GM12878 (cell line): ENCODE data around the gene MEIS1. TPM values are rescaled to one million over a fixed set of nuclear protein-coding genes. Genes with fewer than 3 reads are reported as not detected.

Experiments used
- ATAC-seq: fragments of 200-7000 bp; cut with Tn5 transposase; 3 replicates; pipeline ENCODE4 v1.9.1; 2020; ENCODE audit warnings: mild to moderate bottlenecking, moderate library complexity
- BruUV-seq: library from RNA; stranded (reverse); fragments of 400-500 nt; replicated peaks from 2 replicates; lab custom pipeline; 2021; lab: Mats Ljungman, UMichigan
- CTCF ChIA-PET: fragments of 300-600 bp; sonication (Branson Sonifier 250); formaldehyde crosslinking; extraction: SDS; loops from one replicate; lab custom pipeline; 2021; ENCODE audit warnings: inconsistent platforms; lab: Yijun Ruan, JAX
- POLR2A ChIA-PET: fragments of 350-600 bp; formaldehyde crosslinking; extraction: SDS; loops from one replicate; lab custom pipeline; 2021; ENCODE audit warnings: inconsistent platforms; lab: Charles Lee
- RAD21 ChIA-PET: fragments of 300-600 bp; sonication (Branson Sonifier 250); formaldehyde crosslinking; loops from one replicate; lab custom pipeline; 2023; ENCODE audit warnings: antibody characterized with exemption; ENCODE audit not compliant: unreplicated experiment; lab: Charles Lee
- SMC1A ChIA-PET: fragments of 300-600 bp; sonication (Branson Sonifier 250); formaldehyde crosslinking; loops from one replicate; lab custom pipeline; 2023; ENCODE audit not compliant: unreplicated experiment, uncharacterized antibody; lab: Charles Lee
- DNase-seq: peaks from one replicate; pipeline ENCODE4 v3.0.0-alpha.2; 2011; ENCODE audit warnings: low read depth, low spot score
- FAIRE-seq: peaks from 3 replicates; lab custom pipeline; 2011; peaks lifted over from hg19 to GRCh38; lab: Jason Lieb, UNC
- H2AFZ ChIP-seq: 2 replicates; pipeline ENCODE4 v1.6.0; 2011; ENCODE audit warnings: low read depth, low read length, control low read depth; ENCODE audit not compliant: control insufficient read depth
- H3K27ac ChIP-seq: 2 replicates; pipeline ENCODE4 v1.5.1; 2011; ENCODE audit warnings: control low read depth; ENCODE audit not compliant: control insufficient read depth, insufficient read depth
- H3K27me3 ChIP-seq, 2 experiments: replicated peaks in 1 of 2; 2 replicates each; pipeline versions ENCODE4 v1.6.0 to v1.6.1; 2011; ENCODE audit warnings: low read length in 1 of 2; ENCODE audit not compliant: control insufficient read depth in 2 of 2, insufficient read depth in 2 of 2
- H3K36me3 ChIP-seq, 2 experiments: 2 replicates each; pipeline ENCODE4 v1.5.1; 2011; ENCODE audit warnings: low read length in 1 of 2; ENCODE audit not compliant: control insufficient read depth in 2 of 2, insufficient read depth in 2 of 2
- H3K4me1 ChIP-seq: 2 replicates; pipeline ENCODE4 v1.6.1; 2011; ENCODE audit warnings: mild to moderate bottlenecking, low read length, moderate library complexity, mixed read lengths; ENCODE audit not compliant: control insufficient read depth, insufficient read depth
- H3K4me2 ChIP-seq: 2 replicates; pipeline ENCODE4 v1.6.0; 2011; ENCODE audit warnings: control low read depth; ENCODE audit not compliant: control insufficient read depth, insufficient read depth
- H3K4me3 ChIP-seq: fragments of 200-600 bp; sonication (generic); 2 replicates; pipeline ENCODE4 v1.5.1; 2016
- H3K79me2 ChIP-seq: 2 replicates; pipeline ENCODE4 v1.6.0; 2011; ENCODE audit warnings: low read length; ENCODE audit not compliant: control insufficient read depth, insufficient read depth
- H3K9ac ChIP-seq: 2 replicates; pipeline ENCODE4 v1.8.0; 2011; ENCODE audit warnings: low read length, control low read depth, mixed read lengths; ENCODE audit not compliant: control insufficient read depth, insufficient read depth
- H3K9me3 ChIP-seq: replicated peaks from 3 replicates; pipeline ENCODE4 v1.5.1; 2011; ENCODE audit warnings: mild to moderate bottlenecking, low read length; ENCODE audit not compliant: control insufficient read depth, insufficient read depth
- H4K20me1 ChIP-seq: 2 replicates; pipeline ENCODE4 v1.6.0; 2011; ENCODE audit not compliant: control insufficient read depth, insufficient read depth
- CREB1 ChIP-seq: IDR thresholded peaks from 2 replicates; pipeline ENCODE4 v1.6.1; 2012; ENCODE audit warnings: low read depth, mild to moderate bottlenecking, inconsistent platforms
- EZH2 ChIP-seq: IDR thresholded peaks from 2 replicates; pipeline ENCODE4 v1.6.1; 2012; ENCODE audit warnings: low read depth, mild to moderate bottlenecking, control low read depth, inconsistent platforms, low read length, borderline replicate concordance; ENCODE audit not compliant: control insufficient read depth
- NRF1 ChIP-seq: conservative IDR thresholded peaks from 2 replicates; pipeline ENCODE4 v1.6.1; 2011; ENCODE audit warnings: mild to moderate bottlenecking, low read depth, low read length, improper control_type of control experiment
- RELA ChIP-seq: fragments of 450-650 bp; IDR thresholded peaks from 2 replicates; pipeline ENCODE4 v1.8.0; 2014; ENCODE audit warnings: borderline replicate concordance; ENCODE audit not compliant: partially characterized antibody
- SMC3 ChIP-seq: IDR thresholded peaks from 2 replicates; pipeline ENCODE4 v1.6.1; 2011; ENCODE audit warnings: low read length, improper control_type of control experiment, borderline replicate concordance
- TCF12 ChIP-seq: IDR thresholded peaks from 2 replicates; pipeline ENCODE4 v1.6.1; 2011; ENCODE audit warnings: low read depth, mild to moderate bottlenecking, low read length
- ZNF384 ChIP-seq: IDR thresholded peaks from 2 replicates; pipeline ENCODE4 v1.6.1; 2012; ENCODE audit warnings: low read depth, mild to moderate bottlenecking, low read length, improper control_type of control experiment, borderline replicate concordance
- WGBS: methylation state at CpG from one replicate; pipeline ENCODE4 v1.1.6; 2016; ENCODE audit warnings: low lambda C conversion rate; ENCODE audit not compliant: insufficient replicate concordance, insufficient coverage; ENCODE audit errors: missing lambda C conversion rate; 5-methylcytosine and 5-hydroxymethylcytosine counted together
- in situ Hi-C: fragments of 300-500 bp; cut with MboI; formaldehyde crosslinking; loops from 9 replicates; pipeline ENCODE4 v1.14.3; 2018; ENCODE audit warnings: mixed read lengths
- intact Hi-C: fragments of 100-400 bp; cut with micrococcal nuclease; formaldehyde crosslinking; loops from one replicate; pipeline ENCODE4 v1.14.2; 2022; ENCODE audit not compliant: unreplicated experiment
- polyA plus RNA-seq, 11 experiments: library from polyadenylated mRNA; depleted of rRNA in 4 of 11; unstranded in 6 of 11; stranded (reverse) in 5 of 11; fragments of >200 nt; fragmentation: Nextera tagmentation in 4 of 11; fragmentation: Illumina TruSeq in 1 of 11; extraction: Ambion mirVana in 4 of 11; extraction: Trizol in 1 of 11; gene quantifications; 1 replicate in 1 of 11; 2 replicates in 10 of 11; pipeline versions ENCODE4 v1.2.1 to v1.2.3, GENCODE V29; 2011 to 2016; ENCODE audit warnings: inconsistent platforms in 2 of 11, missing spikeins in 2 of 11, low read depth in 1 of 11
- total RNA-seq, 4 experiments: library from RNA; depleted of rRNA in 3 of 4; stranded (reverse); fragments of >200 nt in 3 of 4; fragmentation: Illumina TruSeq in 1 of 4; extraction: Trizol in 1 of 4; gene quantifications; 2 replicates each; pipeline versions ENCODE4 v1.2.1 to v1.2.3, GENCODE V29; 2013 to 2021
- TF ChIP-seq, protein P1 (sequence below): fragments of 450-650 bp; IDR thresholded peaks from 2 replicates; pipeline ENCODE4 v1.6.1; 2017; ENCODE audit warnings: borderline replicate concordance
- TF ChIP-seq, protein P2 (sequence below): fragments of 450-650 bp; formaldehyde crosslinking; IDR thresholded peaks from 2 replicates; pipeline ENCODE4 v1.5.0; 2022; ENCODE audit warnings: mild to moderate bottlenecking, missing genetic modification characterization
- TF ChIP-seq, protein P3 (sequence below): IDR thresholded peaks from 2 replicates; pipeline ENCODE4 v1.6.1; 2012; ENCODE audit warnings: low read length, inconsistent platforms

Gene MEIS1
- total and polyA plus RNA-seq, 10 of the 15 experiments (the other 5 are each of a cell fraction or from before 2014, with no cell fraction given) = 0.04 to 0.31 (median 0.14) TPM; not detected in 6

DNA sequence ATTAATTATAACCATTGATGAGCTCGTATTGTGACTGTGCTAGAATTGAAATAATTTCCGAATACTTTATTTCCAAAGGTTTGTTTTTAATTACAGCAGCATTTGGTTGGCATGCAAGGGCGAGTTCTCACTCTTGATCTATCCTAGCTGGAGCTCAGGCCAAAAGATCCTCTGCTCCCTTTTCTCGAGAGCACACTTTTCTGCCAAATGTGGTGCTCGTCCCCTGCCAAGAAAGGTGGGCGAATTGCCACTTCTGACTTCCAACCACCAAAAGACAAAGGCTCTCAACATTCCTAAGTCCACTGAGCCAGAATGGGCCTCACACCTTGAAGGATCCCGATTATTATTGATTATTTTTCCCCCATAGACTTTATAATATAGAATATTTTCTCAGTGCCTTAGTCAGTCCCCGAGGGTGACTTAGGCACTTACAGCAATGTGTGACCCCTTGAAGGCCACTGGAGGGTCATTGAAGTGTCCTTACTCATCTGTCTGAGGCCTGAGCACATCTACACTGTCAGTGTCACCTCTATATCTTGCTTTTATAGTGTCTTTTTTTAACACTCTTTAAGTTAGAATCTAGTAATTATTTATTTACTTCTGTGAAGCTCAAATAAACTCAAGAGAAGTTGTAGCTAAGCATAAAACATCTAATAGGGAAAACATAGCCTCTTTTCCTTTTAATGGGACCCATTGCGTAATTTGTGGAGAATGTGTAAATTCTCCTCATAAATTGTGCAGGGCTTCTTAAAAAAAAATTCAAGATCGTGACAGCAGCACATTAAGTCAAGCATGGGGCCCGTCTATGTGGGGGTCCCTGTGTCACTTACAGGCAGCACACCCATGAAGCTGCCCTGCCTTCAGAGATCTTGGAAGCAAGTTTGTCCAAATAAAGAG, 98.3 kb downstream of the MEIS1 start:
- H3K36me3 ChIP-seq = no peaks in the 10 kb centered on the region
- intact Hi-C loops = no loop called here
- H3K4me3 ChIP-seq = no peak overlapping the region
- ChIA-PET RAD21 (no interaction called here), CTCF (no interaction called here), POLR2A (no interaction called here), SMC1A (no interaction called here)
- no peaks in the 10 kb centered on the region for H3K79me2 ChIP-seq
- FAIRE-seq (no peak), DNase-seq (no peak), ATAC-seq (no peak)
- TF ChIP-seq NRF1 = no peak
- TF ChIP-seq, protein P1, sequence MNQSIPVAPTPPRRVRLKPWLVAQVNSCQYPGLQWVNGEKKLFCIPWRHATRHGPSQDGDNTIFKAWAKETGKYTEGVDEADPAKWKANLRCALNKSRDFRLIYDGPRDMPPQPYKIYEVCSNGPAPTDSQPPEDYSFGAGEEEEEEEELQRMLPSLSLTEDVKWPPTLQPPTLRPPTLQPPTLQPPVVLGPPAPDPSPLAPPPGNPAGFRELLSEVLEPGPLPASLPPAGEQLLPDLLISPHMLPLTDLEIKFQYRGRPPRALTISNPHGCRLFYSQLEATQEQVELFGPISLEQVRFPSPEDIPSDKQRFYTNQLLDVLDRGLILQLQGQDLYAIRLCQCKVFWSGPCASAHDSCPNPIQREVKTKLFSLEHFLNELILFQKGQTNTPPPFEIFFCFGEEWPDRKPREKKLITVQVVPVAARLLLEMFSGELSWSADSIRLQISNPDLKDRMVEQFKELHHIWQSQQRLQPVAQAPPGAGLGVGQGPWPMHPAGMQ = no peak
- no peak overlapping the region for H3K9ac ChIP-seq
- no TSS peak for BruUV-seq
- no peaks in the 10 kb centered on the region for H3K27me3 ChIP-seq
- no peak overlapping the region for H3K4me2 ChIP-seq
- no peaks in the 10 kb centered on the region for H4K20me1 ChIP-seq
- in situ Hi-C loops = no loop called here
- H2AFZ ChIP-seq = no peak overlapping the region
- WGBS = 20% methylated on average over 11 of the region's 11 CpGs
- no peaks in the 10 kb centered on the region for H3K4me1 ChIP-seq
- no peaks in the 10 kb centered on the region for H3K9me3 ChIP-seq
- H3K27ac ChIP-seq = no peak overlapping the region

DNA sequence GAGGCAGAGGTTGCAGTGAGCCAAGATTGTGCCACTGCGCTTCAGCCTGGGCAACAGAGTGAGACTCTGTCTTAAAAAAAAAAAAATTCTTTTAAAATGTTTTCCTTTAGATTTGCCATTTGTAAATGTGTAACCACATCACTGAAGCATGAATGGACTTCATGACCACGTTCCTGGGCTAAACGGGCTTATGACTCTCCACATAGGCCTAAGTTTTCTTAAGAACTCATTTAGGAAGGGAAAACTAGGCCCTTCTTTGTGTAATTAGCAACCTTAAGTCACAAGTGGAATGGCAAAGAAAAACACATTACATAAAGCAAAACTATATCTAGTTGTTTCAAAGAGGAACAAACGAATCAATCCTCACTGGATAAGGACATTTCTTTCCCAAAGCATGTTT, 99.5 kb downstream of the MEIS1 start:
- WGBS = 20% methylated on average over 4 of the region's 4 CpGs
- no peak overlapping the region for H3K4me3 ChIP-seq
- RAD21 ChIA-PET = no interaction called here
- no peak overlapping the region for H2AFZ ChIP-seq
- CTCF ChIA-PET = no interaction called here
- H3K79me2 ChIP-seq = no peaks in the 10 kb centered on the region
- POLR2A ChIA-PET = no interaction called here
- BruUV-seq = no TSS peak
- SMC1A ChIA-PET = no interaction called here
- H3K9ac ChIP-seq = no peak overlapping the region
- H3K27me3 ChIP-seq = no peaks in the 10 kb centered on the region
- no peaks in the 10 kb centered on the region for H3K4me1 ChIP-seq
- intact Hi-C loops = no loop called here
- H3K36me3 ChIP-seq = no peaks in the 10 kb centered on the region
- no peak for ATAC-seq
- in situ Hi-C loops = no loop called here
- no peak overlapping the region for H3K4me2 ChIP-seq
- H3K9me3 ChIP-seq = no peaks in the 10 kb centered on the region
- no peak for DNase-seq
- no peak overlapping the region for H3K27ac ChIP-seq
- H4K20me1 ChIP-seq = no peaks in the 10 kb centered on the region
- FAIRE-seq = no peak
- TF ChIP-seq ZNF384 = no peak
- no peak for TF ChIP-seq CREB1
- TF ChIP-seq TCF12 = no peak
- TF ChIP-seq, protein P2, sequence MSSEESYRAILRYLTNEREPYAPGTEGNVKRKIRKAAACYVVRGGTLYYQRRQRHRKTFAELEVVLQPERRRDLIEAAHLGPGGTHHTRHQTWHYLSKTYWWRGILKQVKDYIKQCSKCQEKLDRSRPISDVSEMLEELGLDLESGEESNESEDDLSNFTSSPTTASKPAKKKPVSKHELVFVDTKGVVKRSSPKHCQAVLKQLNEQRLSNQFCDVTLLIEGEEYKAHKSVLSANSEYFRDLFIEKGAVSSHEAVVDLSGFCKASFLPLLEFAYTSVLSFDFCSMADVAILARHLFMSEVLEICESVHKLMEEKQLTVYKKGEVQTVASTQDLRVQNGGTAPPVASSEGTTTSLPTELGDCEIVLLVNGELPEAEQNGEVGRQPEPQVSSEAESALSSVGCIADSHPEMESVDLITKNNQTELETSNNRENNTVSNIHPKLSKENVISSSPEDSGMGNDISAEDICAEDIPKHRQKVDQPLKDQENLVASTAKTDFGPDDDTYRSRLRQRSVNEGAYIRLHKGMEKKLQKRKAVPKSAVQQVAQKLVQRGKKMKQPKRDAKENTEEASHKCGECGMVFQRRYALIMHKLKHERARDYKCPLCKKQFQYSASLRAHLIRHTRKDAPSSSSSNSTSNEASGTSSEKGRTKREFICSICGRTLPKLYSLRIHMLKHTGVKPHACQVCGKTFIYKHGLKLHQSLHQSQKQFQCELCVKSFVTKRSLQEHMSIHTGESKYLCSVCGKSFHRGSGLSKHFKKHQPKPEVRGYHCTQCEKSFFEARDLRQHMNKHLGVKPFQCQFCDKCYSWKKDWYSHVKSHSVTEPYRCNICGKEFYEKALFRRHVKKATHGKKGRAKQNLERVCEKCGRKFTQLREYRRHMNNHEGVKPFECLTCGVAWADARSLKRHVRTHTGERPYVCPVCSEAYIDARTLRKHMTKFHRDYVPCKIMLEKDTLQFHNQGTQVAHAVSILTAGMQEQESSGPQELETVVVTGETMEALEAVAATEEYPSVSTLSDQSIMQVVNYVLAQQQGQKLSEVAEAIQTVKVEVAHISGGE = no peak
- no peak for TF ChIP-seq EZH2
- TF ChIP-seq, protein P3, sequence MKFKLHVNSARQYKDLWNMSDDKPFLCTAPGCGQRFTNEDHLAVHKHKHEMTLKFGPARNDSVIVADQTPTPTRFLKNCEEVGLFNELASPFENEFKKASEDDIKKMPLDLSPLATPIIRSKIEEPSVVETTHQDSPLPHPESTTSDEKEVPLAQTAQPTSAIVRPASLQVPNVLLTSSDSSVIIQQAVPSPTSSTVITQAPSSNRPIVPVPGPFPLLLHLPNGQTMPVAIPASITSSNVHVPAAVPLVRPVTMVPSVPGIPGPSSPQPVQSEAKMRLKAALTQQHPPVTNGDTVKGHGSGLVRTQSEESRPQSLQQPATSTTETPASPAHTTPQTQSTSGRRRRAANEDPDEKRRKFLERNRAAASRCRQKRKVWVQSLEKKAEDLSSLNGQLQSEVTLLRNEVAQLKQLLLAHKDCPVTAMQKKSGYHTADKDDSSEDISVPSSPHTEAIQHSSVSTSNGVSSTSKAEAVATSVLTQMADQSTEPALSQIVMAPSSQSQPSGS = no peak
- TF ChIP-seq SMC3 = no peak
- TF ChIP-seq RELA = no peak
